Keratinocyte (primary cell): ENCODE data around the gene TEX29. TPM values are rescaled to one million over a fixed set of nuclear protein-coding genes. Genes with fewer than 3 reads are reported as not detected.

ENCODE experiments used
- DNase-seq: peaks from one replicate; pipeline ENCODE4 v3.0.0-alpha.2; 2011; ENCODE audit warnings: low read depth, missing footprints, low spot score
- FAIRE-seq: peaks from 2 replicates; lab custom pipeline; 2011; peaks lifted over from hg19 to GRCh38; lab: Jason Lieb, UNC
- H2AFZ ChIP-seq: 2 replicates; pipeline ENCODE4 v1.6.0; 2012; ENCODE audit warnings: low read length, control low read depth, inconsistent platforms; ENCODE audit not compliant: control insufficient read depth
- H3K27ac ChIP-seq: 2 replicates; pipeline ENCODE4 v1.5.1; 2011; ENCODE audit warnings: low read length; ENCODE audit not compliant: control insufficient read depth, insufficient read depth
- H3K27me3 ChIP-seq: 3 replicates; pipeline ENCODE4 v1.6.0; 2011; ENCODE audit warnings: low read length; ENCODE audit not compliant: control insufficient read depth, insufficient read depth; ENCODE audit errors: extremely low read depth
- H3K36me3 ChIP-seq, 2 experiments: 2 replicates in 1 of 2; 3 replicates in 1 of 2; pipeline ENCODE4 v1.5.1; 2011; ENCODE audit warnings: low read length in 2 of 2, mild to moderate bottlenecking in 1 of 2; ENCODE audit not compliant: control insufficient read depth in 2 of 2, insufficient read depth in 2 of 2; ENCODE audit errors: extremely low read depth in 1 of 2
- H3K4me1 ChIP-seq: 3 replicates; pipeline ENCODE4 v1.5.1; 2011; ENCODE audit warnings: low read length; ENCODE audit not compliant: control insufficient read depth, insufficient read depth; ENCODE audit errors: extremely low read depth
- H3K4me2 ChIP-seq: 3 replicates; pipeline ENCODE4 v1.6.0; 2011; ENCODE audit warnings: low read depth, low read length; ENCODE audit not compliant: control insufficient read depth, insufficient read depth; ENCODE audit errors: extremely low read depth
- H3K4me3 ChIP-seq, 3 experiments: fragments of 200-600 bp in 1 of 3; sonication (generic) in 1 of 3; 2 replicates in 2 of 3; 3 replicates in 1 of 3; pipeline ENCODE4 v1.5.1; 2011 to 2016; ENCODE audit warnings: low read length in 3 of 3, mild to moderate bottlenecking in 3 of 3, control low read depth in 2 of 3, inconsistent platforms in 1 of 3, low read depth in 1 of 3, mixed read lengths in 1 of 3, mixed run types in 1 of 3, moderate library complexity in 1 of 3; ENCODE audit not compliant: control insufficient read depth in 2 of 3, insufficient read depth in 2 of 3; ENCODE audit errors: extremely low read depth in 1 of 3
- H3K79me2 ChIP-seq: 2 replicates; pipeline ENCODE4 v1.6.0; 2012; ENCODE audit warnings: low read length; ENCODE audit not compliant: control insufficient read depth, insufficient read depth
- H3K9ac ChIP-seq: 3 replicates; pipeline ENCODE4 v1.6.0; 2011; ENCODE audit warnings: low read length; ENCODE audit not compliant: control insufficient read depth, insufficient read depth; ENCODE audit errors: extremely low read depth
- H3K9me1 ChIP-seq: 3 replicates; pipeline ENCODE4 v1.6.0; 2011; ENCODE audit warnings: low read length; ENCODE audit not compliant: control insufficient read depth, insufficient read depth; ENCODE audit errors: extremely low read depth
- H3K9me3 ChIP-seq: 2 replicates; pipeline ENCODE4 v1.5.1; 2012; ENCODE audit warnings: low read depth, low read length; ENCODE audit not compliant: control insufficient read depth
- H4K20me1 ChIP-seq: 3 replicates; pipeline ENCODE4 v1.6.0; 2011; ENCODE audit warnings: low read length; ENCODE audit not compliant: control insufficient read depth, insufficient read depth; ENCODE audit errors: extremely low read depth
- EZH2 ChIP-seq: IDR thresholded peaks from one replicate; pipeline ENCODE4 v1.6.1; 2012; ENCODE audit warnings: inconsistent platforms, mild to moderate bottlenecking, low read length, moderate library complexity
- dilution Hi-C: fragments of 300-500 bp; cut with MboI; formaldehyde crosslinking; loops from one replicate; pipeline ENCODE4 v1.7.0; 2020; ENCODE audit warnings: low sequenced_read_pairs; ENCODE audit not compliant: extremely low pct_ligation_motif_present
- polyA plus RNA-seq, 5 experiments: library from polyadenylated mRNA; depleted of rRNA in 3 of 5; stranded (reverse) in 3 of 5; stranded (forward) in 1 of 5; unstranded in 1 of 5; fragments of >200 nt; gene quantifications; 1 replicate in 1 of 5; 2 replicates in 3 of 5; 3 replicates in 1 of 5; pipeline versions ENCODE4 v1.2.1 to v1.2.3, GENCODE V29; 2011 to 2012; ENCODE audit warnings: missing spikeins in 2 of 5, low read depth in 1 of 5, low replicate concordance in 1 of 5
- TF ChIP-seq, protein P1 (sequence below), 3 experiments: IDR thresholded peaks in 1 of 3; conservative IDR thresholded peaks in 1 of 3; optimal IDR thresholded peaks in 1 of 3; 2 replicates in 2 of 3; 3 replicates in 1 of 3; pipeline versions ENCODE3 to v1.5.1; 2011; ENCODE audit warnings: low read length in 3 of 3, mild to moderate bottlenecking in 3 of 3, moderate library complexity in 2 of 3, control low read depth in 1 of 3, inconsistent platforms in 1 of 3; ENCODE audit not compliant: insufficient read depth in 2 of 3; ENCODE audit errors: extremely low read depth in 1 of 3

TEX29 gene
- polyA plus RNA-seq, 1 donor (not counting 4 experiments of a cell fraction or from before 2014, with no cell fraction given), result 0.18 TPM

DNA sequence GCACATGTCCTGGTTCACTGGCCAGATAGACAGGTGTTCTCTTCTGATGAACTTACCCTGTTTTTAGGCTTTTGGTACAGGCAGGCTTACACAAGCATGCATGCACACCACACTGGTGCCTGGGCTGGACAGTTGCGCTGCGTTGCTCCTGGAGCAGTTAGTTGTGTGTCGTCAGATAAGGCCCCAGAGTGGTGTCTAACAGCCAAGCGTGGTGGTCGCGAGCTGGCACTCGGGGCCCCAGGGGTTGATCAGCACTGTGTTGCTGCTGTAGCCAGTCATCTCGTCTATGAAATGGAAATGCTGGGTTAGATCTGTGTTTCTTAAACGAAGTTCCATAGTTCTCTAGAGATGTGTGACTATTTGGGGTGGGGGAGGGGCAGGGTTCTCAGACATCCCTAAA, 24.6 kb upstream of the TEX29 start:
- H3K9ac ChIP-seq, result no peak overlapping the region
- no peaks in the 10 kb centered on the region for H3K9me3 ChIP-seq
- dilution Hi-C loops, result no loop called here
- no peak overlapping the region for H3K4me3 ChIP-seq
- H3K4me2 ChIP-seq, result no peak overlapping the region
- no peaks in the 10 kb centered on the region for H3K79me2 ChIP-seq
- H3K27me3 ChIP-seq, result no peaks in the 10 kb centered on the region
- H3K9me1 ChIP-seq, result no peaks in the 10 kb centered on the region
- no peaks in the 10 kb centered on the region for H4K20me1 ChIP-seq
- TF ChIP-seq, protein P1, sequence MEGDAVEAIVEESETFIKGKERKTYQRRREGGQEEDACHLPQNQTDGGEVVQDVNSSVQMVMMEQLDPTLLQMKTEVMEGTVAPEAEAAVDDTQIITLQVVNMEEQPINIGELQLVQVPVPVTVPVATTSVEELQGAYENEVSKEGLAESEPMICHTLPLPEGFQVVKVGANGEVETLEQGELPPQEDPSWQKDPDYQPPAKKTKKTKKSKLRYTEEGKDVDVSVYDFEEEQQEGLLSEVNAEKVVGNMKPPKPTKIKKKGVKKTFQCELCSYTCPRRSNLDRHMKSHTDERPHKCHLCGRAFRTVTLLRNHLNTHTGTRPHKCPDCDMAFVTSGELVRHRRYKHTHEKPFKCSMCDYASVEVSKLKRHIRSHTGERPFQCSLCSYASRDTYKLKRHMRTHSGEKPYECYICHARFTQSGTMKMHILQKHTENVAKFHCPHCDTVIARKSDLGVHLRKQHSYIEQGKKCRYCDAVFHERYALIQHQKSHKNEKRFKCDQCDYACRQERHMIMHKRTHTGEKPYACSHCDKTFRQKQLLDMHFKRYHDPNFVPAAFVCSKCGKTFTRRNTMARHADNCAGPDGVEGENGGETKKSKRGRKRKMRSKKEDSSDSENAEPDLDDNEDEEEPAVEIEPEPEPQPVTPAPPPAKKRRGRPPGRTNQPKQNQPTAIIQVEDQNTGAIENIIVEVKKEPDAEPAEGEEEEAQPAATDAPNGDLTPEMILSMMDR (optimal IDR thresholded peaks at IDR 0.05 in 1 of 3, IDR thresholded peaks at IDR 0.05 in 1 of 3, conservative IDR thresholded peaks at IDR 0.05 in 1 of 3; ENCODE audit: extremely low read depth in 1 of 3, insufficient read depth in 2 of 3, low read length in 3 of 3), result no peak
- TF ChIP-seq EZH2, result no peak
- H3K36me3 ChIP-seq, result peaks cover 7 to 15% of the 10 kb centered on the region in 2 experiments
- H3K27ac ChIP-seq, result no peak overlapping the region
- H3K4me1 ChIP-seq, result no peaks in the 10 kb centered on the region
- FAIRE-seq (no peak), DNase-seq (no peak)
- H2AFZ ChIP-seq, result no peak overlapping the region

- no peak overlapping the region for H3K4me2 ChIP-seq
- H3K4me1 ChIP-seq, result no peaks in the 10 kb centered on the region
- no peaks in the 10 kb centered on the region for H3K79me2 ChIP-seq
- peaks cover 6 to 14% of the 10 kb centered on the region in 2 experiments for H3K36me3 ChIP-seq
- H3K9me1 ChIP-seq, result no peaks in the 10 kb centered on the region
- dilution Hi-C loops, result no loop called here
- H3K4me3 ChIP-seq, result no peak overlapping the region
- H3K27me3 ChIP-seq, result no peaks in the 10 kb centered on the region
- no peaks in the 10 kb centered on the region for H4K20me1 ChIP-seq
- no peak for TF ChIP-seq EZH2
- TF ChIP-seq, protein P1 (optimal IDR thresholded peaks at IDR 0.05 in 1 of 3, IDR thresholded peaks at IDR 0.05 in 1 of 3, conservative IDR thresholded peaks at IDR 0.05 in 1 of 3; ENCODE audit: extremely low read depth in 1 of 3, insufficient read depth in 2 of 3, low read length in 3 of 3), result no peak
- H3K27ac ChIP-seq, result no peak overlapping the region
- H3K9me3 ChIP-seq, result no peaks in the 10 kb centered on the region
- FAIRE-seq (no peak), DNase-seq (no peak)
- no peak overlapping the region for H2AFZ ChIP-seq
- H3K9ac ChIP-seq, result no peak overlapping the region
Measured at GRCh38 chr13:111296417-111296816, 24.0 kb upstream of the TEX29 start.
